GM12878 (cell line): ENCODE measurements around the gene THAP9. TPM values are rescaled to one million over a fixed set of nuclear protein-coding genes. Genes with fewer than 3 reads are reported as not detected.

Experiments used
- ATAC-seq: fragments of 200-7000 bp; cut with Tn5 transposase; 3 replicates; pipeline ENCODE4 v1.9.1; 2020; ENCODE audit warnings: mild to moderate bottlenecking, moderate library complexity
- BruUV-seq: library from RNA; stranded (reverse); fragments of 400-500 nt; replicated peaks from 2 replicates; lab custom pipeline; 2021; lab: Mats Ljungman, UMichigan
- CTCF ChIA-PET: fragments of 300-600 bp; sonication (Branson Sonifier 250); formaldehyde crosslinking; extraction: SDS; loops from one replicate; lab custom pipeline; 2021; ENCODE audit warnings: inconsistent platforms; lab: Yijun Ruan, JAX
- POLR2A ChIA-PET: fragments of 350-600 bp; formaldehyde crosslinking; extraction: SDS; loops from one replicate; lab custom pipeline; 2021; ENCODE audit warnings: inconsistent platforms; lab: Charles Lee
- RAD21 ChIA-PET: fragments of 300-600 bp; sonication (Branson Sonifier 250); formaldehyde crosslinking; loops from one replicate; lab custom pipeline; 2023; ENCODE audit warnings: antibody characterized with exemption; ENCODE audit not compliant: unreplicated experiment; lab: Charles Lee
- SMC1A ChIA-PET: fragments of 300-600 bp; sonication (Branson Sonifier 250); formaldehyde crosslinking; loops from one replicate; lab custom pipeline; 2023; ENCODE audit not compliant: unreplicated experiment, uncharacterized antibody; lab: Charles Lee
- DNase-seq: peaks from one replicate; pipeline ENCODE4 v3.0.0-alpha.2; 2011; ENCODE audit warnings: low read depth, low spot score
- FAIRE-seq: peaks from 3 replicates; lab custom pipeline; 2011; peaks lifted over from hg19 to GRCh38; lab: Jason Lieb, UNC
- H2AFZ ChIP-seq: 2 replicates; pipeline ENCODE4 v1.6.0; 2011; ENCODE audit warnings: low read depth, low read length, control low read depth; ENCODE audit not compliant: control insufficient read depth
- H3K27ac ChIP-seq: 2 replicates; pipeline ENCODE4 v1.5.1; 2011; ENCODE audit warnings: control low read depth; ENCODE audit not compliant: control insufficient read depth, insufficient read depth
- H3K27me3 ChIP-seq, 2 experiments: replicated peaks in 1 of 2; 2 replicates each; pipeline versions ENCODE4 v1.6.0 to v1.6.1; 2011; ENCODE audit warnings: low read length in 1 of 2; ENCODE audit not compliant: control insufficient read depth in 2 of 2, insufficient read depth in 2 of 2
- H3K36me3 ChIP-seq, 2 experiments: 2 replicates each; pipeline ENCODE4 v1.5.1; 2011; ENCODE audit warnings: low read length in 1 of 2; ENCODE audit not compliant: control insufficient read depth in 2 of 2, insufficient read depth in 2 of 2
- H3K4me1 ChIP-seq: 2 replicates; pipeline ENCODE4 v1.6.1; 2011; ENCODE audit warnings: mild to moderate bottlenecking, low read length, moderate library complexity, mixed read lengths; ENCODE audit not compliant: control insufficient read depth, insufficient read depth
- H3K4me2 ChIP-seq: 2 replicates; pipeline ENCODE4 v1.6.0; 2011; ENCODE audit warnings: control low read depth; ENCODE audit not compliant: control insufficient read depth, insufficient read depth
- H3K4me3 ChIP-seq: fragments of 200-600 bp; sonication (generic); 2 replicates; pipeline ENCODE4 v1.5.1; 2016
- H3K79me2 ChIP-seq: 2 replicates; pipeline ENCODE4 v1.6.0; 2011; ENCODE audit warnings: low read length; ENCODE audit not compliant: control insufficient read depth, insufficient read depth
- H3K9ac ChIP-seq: 2 replicates; pipeline ENCODE4 v1.8.0; 2011; ENCODE audit warnings: low read length, control low read depth, mixed read lengths; ENCODE audit not compliant: control insufficient read depth, insufficient read depth
- H3K9me3 ChIP-seq: replicated peaks from 3 replicates; pipeline ENCODE4 v1.5.1; 2011; ENCODE audit warnings: mild to moderate bottlenecking, low read length; ENCODE audit not compliant: control insufficient read depth, insufficient read depth
- H4K20me1 ChIP-seq: 2 replicates; pipeline ENCODE4 v1.6.0; 2011; ENCODE audit not compliant: control insufficient read depth, insufficient read depth
- CHD1 ChIP-seq: IDR thresholded peaks from 2 replicates; pipeline ENCODE4 v1.6.1; 2012; ENCODE audit warnings: low read depth, low read length, improper control_type of control experiment
- SUZ12 ChIP-seq: fragments of 200-600 bp; sonication (generic); IDR thresholded peaks from one replicate; pipeline ENCODE4 v1.6.1; 2018; ENCODE audit warnings: antibody characterized with exemption, mild to moderate bottlenecking; ENCODE audit not compliant: unreplicated experiment
- TCF12 ChIP-seq: IDR thresholded peaks from 2 replicates; pipeline ENCODE4 v1.6.1; 2011; ENCODE audit warnings: low read depth, mild to moderate bottlenecking, low read length
- in situ Hi-C: fragments of 300-500 bp; cut with MboI; formaldehyde crosslinking; loops from 9 replicates; pipeline ENCODE4 v1.14.3; 2018; ENCODE audit warnings: mixed read lengths
- intact Hi-C: fragments of 100-400 bp; cut with micrococcal nuclease; formaldehyde crosslinking; loops from one replicate; pipeline ENCODE4 v1.14.2; 2022; ENCODE audit not compliant: unreplicated experiment
- polyA plus RNA-seq, 11 experiments: library from polyadenylated mRNA; depleted of rRNA in 4 of 11; unstranded in 6 of 11; stranded (reverse) in 5 of 11; fragments of >200 nt; fragmentation: Nextera tagmentation in 4 of 11; fragmentation: Illumina TruSeq in 1 of 11; extraction: Ambion mirVana in 4 of 11; extraction: Trizol in 1 of 11; gene quantifications; 1 replicate in 1 of 11; 2 replicates in 10 of 11; pipeline versions ENCODE4 v1.2.1 to v1.2.3, GENCODE V29; 2011 to 2016; ENCODE audit warnings: inconsistent platforms in 2 of 11, missing spikeins in 2 of 11, low read depth in 1 of 11
- total RNA-seq, 4 experiments: library from RNA; depleted of rRNA in 3 of 4; stranded (reverse); fragments of >200 nt in 3 of 4; fragmentation: Illumina TruSeq in 1 of 4; extraction: Trizol in 1 of 4; gene quantifications; 2 replicates each; pipeline versions ENCODE4 v1.2.1 to v1.2.3, GENCODE V29; 2013 to 2021
- TF ChIP-seq, protein P1 (sequence below): fragments of 450-650 bp; IDR thresholded peaks from 2 replicates; pipeline ENCODE4 v1.6.1; 2016; ENCODE audit warnings: mild to moderate bottlenecking
- TF ChIP-seq, protein P2 (sequence below): fragments of 450-650 bp; formaldehyde crosslinking; IDR thresholded peaks from 2 replicates; pipeline ENCODE4 v1.4.0; 2020; ENCODE audit warnings: mild to moderate bottlenecking, moderate library complexity

The THAP9 gene
- total and polyA plus RNA-seq, 10 of the 15 experiments (the other 5 are each of a cell fraction or from before 2014, with no cell fraction given): 2.1 to 4.9 (median 3.3) TPM

GRCh38 chr4:82934441-82934840 is 33.9 kb downstream of the THAP9 start:
- in situ Hi-C loops: no loop called here
- H4K20me1 ChIP-seq: no peaks in the 10 kb centered on the region
- RAD21 ChIA-PET: no interaction called here
- H3K27me3 ChIP-seq: no peaks in the 10 kb centered on the region
- ATAC-seq (no peak), DNase-seq (no peak), FAIRE-seq (no peak)
- no peak overlapping the region for H3K9ac ChIP-seq
- intact Hi-C loops: no loop called here
- no peaks in the 10 kb centered on the region for H3K79me2 ChIP-seq
- TF ChIP-seq, protein P1, sequence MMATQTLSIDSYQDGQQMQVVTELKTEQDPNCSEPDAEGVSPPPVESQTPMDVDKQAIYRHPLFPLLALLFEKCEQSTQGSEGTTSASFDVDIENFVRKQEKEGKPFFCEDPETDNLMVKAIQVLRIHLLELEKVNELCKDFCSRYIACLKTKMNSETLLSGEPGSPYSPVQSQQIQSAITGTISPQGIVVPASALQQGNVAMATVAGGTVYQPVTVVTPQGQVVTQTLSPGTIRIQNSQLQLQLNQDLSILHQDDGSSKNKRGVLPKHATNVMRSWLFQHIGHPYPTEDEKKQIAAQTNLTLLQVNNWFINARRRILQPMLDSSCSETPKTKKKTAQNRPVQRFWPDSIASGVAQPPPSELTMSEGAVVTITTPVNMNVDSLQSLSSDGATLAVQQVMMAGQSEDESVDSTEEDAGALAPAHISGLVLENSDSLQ: no peak
- TF ChIP-seq TCF12: no peak
- TF ChIP-seq, protein P2, sequence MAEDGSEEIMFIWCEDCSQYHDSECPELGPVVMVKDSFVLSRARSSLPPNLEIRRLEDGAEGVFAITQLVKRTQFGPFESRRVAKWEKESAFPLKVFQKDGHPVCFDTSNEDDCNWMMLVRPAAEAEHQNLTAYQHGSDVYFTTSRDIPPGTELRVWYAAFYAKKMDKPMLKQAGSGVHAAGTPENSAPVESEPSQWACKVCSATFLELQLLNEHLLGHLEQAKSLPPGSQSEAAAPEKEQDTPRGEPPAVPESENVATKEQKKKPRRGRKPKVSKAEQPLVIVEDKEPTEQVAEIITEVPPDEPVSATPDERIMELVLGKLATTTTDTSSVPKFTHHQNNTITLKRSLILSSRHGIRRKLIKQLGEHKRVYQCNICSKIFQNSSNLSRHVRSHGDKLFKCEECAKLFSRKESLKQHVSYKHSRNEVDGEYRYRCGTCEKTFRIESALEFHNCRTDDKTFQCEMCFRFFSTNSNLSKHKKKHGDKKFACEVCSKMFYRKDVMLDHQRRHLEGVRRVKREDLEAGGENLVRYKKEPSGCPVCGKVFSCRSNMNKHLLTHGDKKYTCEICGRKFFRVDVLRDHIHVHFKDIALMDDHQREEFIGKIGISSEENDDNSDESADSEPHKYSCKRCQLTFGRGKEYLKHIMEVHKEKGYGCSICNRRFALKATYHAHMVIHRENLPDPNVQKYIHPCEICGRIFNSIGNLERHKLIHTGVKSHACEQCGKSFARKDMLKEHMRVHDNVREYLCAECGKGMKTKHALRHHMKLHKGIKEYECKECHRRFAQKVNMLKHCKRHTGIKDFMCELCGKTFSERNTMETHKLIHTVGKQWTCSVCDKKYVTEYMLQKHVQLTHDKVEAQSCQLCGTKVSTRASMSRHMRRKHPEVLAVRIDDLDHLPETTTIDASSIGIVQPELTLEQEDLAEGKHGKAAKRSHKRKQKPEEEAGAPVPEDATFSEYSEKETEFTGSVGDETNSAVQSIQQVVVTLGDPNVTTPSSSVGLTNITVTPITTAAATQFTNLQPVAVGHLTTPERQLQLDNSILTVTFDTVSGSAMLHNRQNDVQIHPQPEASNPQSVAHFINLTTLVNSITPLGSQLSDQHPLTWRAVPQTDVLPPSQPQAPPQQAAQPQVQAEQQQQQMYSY (CRISPR knock-in tag): no peak
- no peak for TF ChIP-seq CHD1
- no peak for TF ChIP-seq SUZ12
- H3K9me3 ChIP-seq: no peaks in the 10 kb centered on the region
- no peak overlapping the region for H3K27ac ChIP-seq
- H3K36me3 ChIP-seq: peaks cover 1 to 4% of the 10 kb centered on the region in 2 experiments; a peak in 3 of 4 replicates
- SMC1A ChIA-PET: interaction anchor here (0.8 kb wide), 1 partner anchor 16 kb away, joined by 3 read pairs; no protein-coding TSS in a partner anchor
- CTCF ChIA-PET: no interaction called here
- POLR2A ChIA-PET: no interaction called here
- H2AFZ ChIP-seq: no peak overlapping the region
- no peak overlapping the region for H3K4me3 ChIP-seq
- no peak overlapping the region for H3K4me2 ChIP-seq
- H3K4me1 ChIP-seq: no peaks in the 10 kb centered on the region
- BruUV-seq: no TSS peak
